ENCODE results near the gene LRRC26. TPM values are rescaled to one million over a fixed set of nuclear protein-coding genes. Genes with fewer than 3 reads are reported as not detected.

Gene LRRC26
- total RNA-seq, 1 experiment from 2014 or later = 0.40 TPM

DNA sequence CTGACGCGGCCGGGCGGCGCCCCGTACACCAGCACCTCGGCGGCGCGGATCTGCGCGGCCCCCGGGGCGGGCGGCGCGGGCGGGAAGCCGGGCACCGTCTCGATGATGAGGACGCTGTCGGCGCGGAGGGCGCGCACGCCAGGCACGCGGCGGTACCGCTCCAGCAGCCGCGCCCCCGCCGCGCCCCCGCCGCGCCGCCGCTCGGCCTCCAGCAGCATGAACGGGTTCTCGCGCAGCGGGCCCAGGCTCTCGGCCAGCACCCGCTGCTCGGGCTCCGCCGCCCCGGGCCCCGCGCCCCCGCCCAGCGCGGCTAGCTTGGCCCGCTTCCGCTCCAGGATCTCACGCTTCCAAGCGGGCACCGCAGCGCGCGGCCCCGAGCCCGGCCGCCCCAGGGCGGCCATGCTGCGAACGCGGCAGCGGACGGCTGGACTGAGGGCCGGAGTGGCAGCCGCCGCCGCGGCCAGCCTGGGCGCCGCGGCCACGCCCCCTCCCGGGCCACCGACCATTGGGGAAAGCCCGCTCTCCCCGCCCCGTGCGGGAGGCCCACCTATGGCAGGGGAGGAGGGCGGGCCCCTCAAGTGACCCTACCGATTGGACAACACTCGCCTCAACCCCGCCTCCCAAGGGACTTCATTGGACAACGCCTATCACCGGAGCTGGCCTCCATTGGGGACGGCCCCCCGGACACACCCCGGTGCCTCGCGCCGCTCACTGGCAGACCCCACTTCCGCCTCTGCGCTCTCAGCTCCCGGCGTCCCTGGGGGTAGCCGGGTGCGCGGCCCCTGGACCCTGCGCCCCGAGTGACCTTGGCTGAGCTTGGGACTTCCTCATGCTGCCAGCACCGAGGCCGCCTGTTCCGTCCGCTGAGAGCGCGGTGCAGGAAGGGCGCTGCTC lies 30.7 kb upstream of the LRRC26 start, which contains the start of gene TPRN:
TPRN (minus strand) TSS at position 431 of the 894 bp plus-strand sequence; CDS start at position 401, 30 bp downstream.
- no peak for TF ChIP-seq EZH2 (IDR thresholded peaks at IDR 0.05; ENCODE audit: low read length, unreplicated experiment)
- TF ChIP-seq EZH2phosphoT487 (IDR thresholded peaks at IDR 0.05; ENCODE audit: borderline replicate concordance, low read length) = no peak
- TF ChIP-seq, protein P1, sequence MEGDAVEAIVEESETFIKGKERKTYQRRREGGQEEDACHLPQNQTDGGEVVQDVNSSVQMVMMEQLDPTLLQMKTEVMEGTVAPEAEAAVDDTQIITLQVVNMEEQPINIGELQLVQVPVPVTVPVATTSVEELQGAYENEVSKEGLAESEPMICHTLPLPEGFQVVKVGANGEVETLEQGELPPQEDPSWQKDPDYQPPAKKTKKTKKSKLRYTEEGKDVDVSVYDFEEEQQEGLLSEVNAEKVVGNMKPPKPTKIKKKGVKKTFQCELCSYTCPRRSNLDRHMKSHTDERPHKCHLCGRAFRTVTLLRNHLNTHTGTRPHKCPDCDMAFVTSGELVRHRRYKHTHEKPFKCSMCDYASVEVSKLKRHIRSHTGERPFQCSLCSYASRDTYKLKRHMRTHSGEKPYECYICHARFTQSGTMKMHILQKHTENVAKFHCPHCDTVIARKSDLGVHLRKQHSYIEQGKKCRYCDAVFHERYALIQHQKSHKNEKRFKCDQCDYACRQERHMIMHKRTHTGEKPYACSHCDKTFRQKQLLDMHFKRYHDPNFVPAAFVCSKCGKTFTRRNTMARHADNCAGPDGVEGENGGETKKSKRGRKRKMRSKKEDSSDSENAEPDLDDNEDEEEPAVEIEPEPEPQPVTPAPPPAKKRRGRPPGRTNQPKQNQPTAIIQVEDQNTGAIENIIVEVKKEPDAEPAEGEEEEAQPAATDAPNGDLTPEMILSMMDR (conservative IDR thresholded peaks at IDR 0.05; ENCODE audit: low read depth, low read length) = no peak
- no peaks in the 10 kb centered on the region for H3K36me3 ChIP-seq (ENCODE audit: low read depth, low read length)
- ATAC-seq = peak; percentile 84
- no peaks in the 10 kb centered on the region for H3K27me3 ChIP-seq (ENCODE audit: low read length)
- H3K9me2 ChIP-seq (replicated peaks; ENCODE audit: low read length) = no peaks in the 10 kb centered on the region
- peaks cover 41% of the 10 kb centered on the region for H3K4me1 ChIP-seq (ENCODE audit: insufficient read depth, low read length)
- no peaks in the 10 kb centered on the region for H3K9me3 ChIP-seq (ENCODE audit: low read length)
- H3K4me3 ChIP-seq (ENCODE audit: low read length) = peak within 1 kb of the TSS; percentile 83
- H2AFZ ChIP-seq (ENCODE audit: low read length) = peak within 1 kb of the TSS; percentile 73
- H3F3A ChIP-seq (ENCODE audit: low read length, unreplicated experiment) = no peaks in the 10 kb centered on the region
- H3K4me2 ChIP-seq (ENCODE audit: low read length) = peak within 1 kb of the TSS; percentile 99
- BruUV-seq (replicated peaks) = no TSS peak
- CTCF ChIA-PET = no interaction called here
- H3K79me2 ChIP-seq (ENCODE audit: low read length) = peaks cover 52% of the 10 kb centered on the region
- peak within 1 kb of the TSS; percentile 25; the same call in 1 of the 2 replicates for H3K27ac ChIP-seq (ENCODE audit: low read length)
- peak within 1 kb of the TSS; percentile 74 for H3K9ac ChIP-seq (ENCODE audit: low read length)
- peaks cover 14% of the 10 kb centered on the region; the same call in 1 of the 2 replicates for H4K20me1 ChIP-seq (ENCODE audit: low read length)
- POLR2A ChIA-PET (ENCODE audit: unreplicated experiment) = interaction anchor here (0.5 kb wide), 1 partner anchor 42 kb away, joined by 3 read pairs; no protein-coding TSS in a partner anchor
- intact Hi-C loops (cut with micrococcal nuclease) = no loop called here
- peak; percentile 97 for DNase-seq

DNA sequence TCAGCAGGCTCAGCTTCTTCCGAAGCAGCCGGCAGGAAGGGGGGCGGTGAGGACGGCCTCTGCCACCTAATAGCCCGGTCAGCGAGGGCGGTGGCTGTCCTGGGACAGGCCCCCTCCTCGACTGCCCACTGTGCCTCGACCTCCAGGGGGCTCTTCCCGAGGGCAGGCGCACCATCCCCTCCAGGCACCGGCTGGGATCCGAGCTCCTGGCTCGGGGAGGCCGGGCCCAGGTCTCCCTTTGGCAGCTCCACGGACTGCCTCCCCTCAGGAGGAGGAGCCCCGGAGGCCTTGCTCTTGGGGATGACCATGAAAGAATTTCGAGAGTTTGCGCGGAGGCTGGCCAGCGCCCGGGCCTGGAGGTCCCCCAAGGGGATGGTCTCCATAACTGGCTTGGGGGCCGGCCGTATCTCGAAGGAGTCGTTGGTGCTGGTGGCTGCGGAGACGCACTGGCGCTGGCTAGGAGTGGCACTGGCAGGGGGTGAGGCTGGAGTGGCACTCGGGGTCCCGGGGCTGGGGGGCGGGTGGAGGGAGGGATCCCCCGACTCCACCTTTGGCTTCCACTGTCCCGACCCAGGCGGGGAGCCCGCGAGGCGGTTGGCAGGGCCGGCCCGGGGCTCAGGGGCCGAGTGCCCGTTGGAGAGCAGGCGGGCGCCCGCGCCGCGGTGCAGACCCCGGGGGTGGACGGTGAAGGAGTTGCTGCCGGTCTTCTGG lies 29.7 kb upstream of the LRRC26 start:
- CTCF ChIA-PET = no interaction called here
- Histone ChIP-seq H3K27me3 (ENCODE audit: low read length) (no peaks in the 10 kb centered on the region), H3K9ac (ENCODE audit: low read length) (no peak overlapping the region; the same call in 1 of the 2 replicates), H3K27ac (ENCODE audit: low read length) (no peak overlapping the region), H3K9me3 (ENCODE audit: low read length) (no peaks in the 10 kb centered on the region), H4K20me1 (ENCODE audit: low read length) (peaks cover 14% of the 10 kb centered on the region; the same call in 1 of the 2 replicates), H3K9me2 (replicated peaks; ENCODE audit: low read length) (no peaks in the 10 kb centered on the region), H3F3A (ENCODE audit: low read length, unreplicated experiment) (no peaks in the 10 kb centered on the region), H3K4me3 (ENCODE audit: low read length) (peak overlapping the region; percentile 68), H3K4me1 (ENCODE audit: insufficient read depth, low read length) (peaks cover 51% of the 10 kb centered on the region), H3K4me2 (ENCODE audit: low read length) (peak overlapping the region; percentile 89), H3K36me3 (ENCODE audit: low read depth, low read length) (no peaks in the 10 kb centered on the region), H2AFZ (ENCODE audit: low read length) (no peak overlapping the region), H3K79me2 (ENCODE audit: low read length) (peaks cover 48% of the 10 kb centered on the region)
- no peak for DNase-seq
- POLR2A ChIA-PET (ENCODE audit: unreplicated experiment) = no interaction called here
- TF ChIP-seq EZH2 (IDR thresholded peaks at IDR 0.05; ENCODE audit: low read length, unreplicated experiment) (no peak), EZH2phosphoT487 (IDR thresholded peaks at IDR 0.05; ENCODE audit: borderline replicate concordance, low read length) (no peak)
- TF ChIP-seq, protein P1 (conservative IDR thresholded peaks at IDR 0.05; ENCODE audit: low read depth, low read length) = no peak
- intact Hi-C loops (cut with micrococcal nuclease) = no loop called here
- no peak for ATAC-seq
- BruUV-seq (replicated peaks) = no TSS peak

All from PC-3 (cell line).